ENCODE measurements around the gene NCK2.

The NCK2 gene

DNA sequence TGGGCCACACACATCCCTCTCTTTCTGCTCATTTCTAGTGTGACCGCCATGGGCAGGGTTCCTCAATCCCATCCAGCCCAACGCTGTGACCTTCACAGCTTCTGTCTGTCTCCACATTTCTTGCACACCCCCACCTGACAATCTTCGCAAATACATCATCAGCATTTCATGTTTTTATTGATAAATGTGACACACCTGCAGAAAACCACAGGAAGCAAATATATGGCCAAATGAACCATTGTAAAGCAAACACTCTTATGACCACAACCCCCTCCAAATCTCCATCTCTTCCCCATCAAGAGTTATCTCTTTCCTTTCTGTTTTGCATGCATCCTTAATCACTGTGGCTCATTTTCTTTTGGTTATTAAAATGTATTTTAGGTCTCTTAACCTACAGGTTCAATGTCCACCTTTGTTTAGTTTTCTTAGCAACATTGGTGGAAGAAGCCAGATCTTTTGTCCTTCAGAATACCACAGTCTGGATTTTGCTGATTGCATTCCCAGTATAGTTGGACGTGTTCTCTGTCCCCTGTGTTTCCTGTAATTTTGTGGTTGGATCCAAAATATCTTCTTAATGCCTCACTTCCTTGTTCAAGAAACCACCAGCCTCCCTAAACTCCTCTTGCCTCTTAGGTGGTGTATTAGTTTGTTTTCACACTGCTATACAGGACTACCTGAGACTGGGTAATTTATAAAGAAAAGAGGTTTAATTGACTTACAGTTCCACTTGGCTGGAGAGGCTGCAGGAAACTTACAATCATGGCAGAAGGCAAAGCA is 9.8 kb upstream of the NCK2 start:
- in situ Hi-C loops (cut with MboI; ENCODE audit: low sequenced_read_pairs): no loop called here

- in situ Hi-C loops (cut with MboI; ENCODE audit: low sequenced_read_pairs): no loop called here
These were observed 8.6 kb upstream of the NCK2 start for GRCh38 chr2:105736145-105736544.

DNA sequence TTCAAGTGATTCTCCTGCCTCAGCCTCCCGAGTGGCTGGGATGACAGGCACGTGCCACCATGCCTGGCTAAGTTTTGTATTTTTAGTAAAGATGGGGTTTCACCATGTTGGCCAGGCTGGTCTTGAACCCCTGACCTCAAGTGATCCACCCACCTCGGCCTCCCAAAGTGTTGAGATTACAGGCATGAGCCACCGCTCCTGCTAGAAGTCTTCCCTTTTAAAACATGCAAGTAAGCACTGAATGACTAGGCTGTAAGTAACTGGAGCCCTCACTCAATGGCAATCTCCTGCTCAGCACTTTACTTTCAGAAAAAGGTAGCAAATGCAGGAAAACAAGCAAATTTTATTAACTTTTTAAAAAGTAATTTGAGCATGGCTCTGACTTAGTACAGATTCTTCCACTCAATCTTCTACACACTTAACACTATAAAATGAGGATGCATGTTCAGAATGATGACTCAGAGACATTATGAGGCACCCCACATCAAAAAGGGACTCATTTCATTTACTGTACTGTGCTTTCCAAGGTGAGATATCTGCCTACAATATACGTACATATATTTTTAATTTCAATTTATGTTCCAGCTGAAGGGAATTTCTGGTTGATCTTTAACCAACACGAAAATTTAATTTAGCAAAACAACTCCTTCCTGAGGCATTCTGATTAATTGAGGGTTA is 6.6 kb upstream of the NCK2 start:
- in situ Hi-C loops (cut with MboI; ENCODE audit: low sequenced_read_pairs): no loop called here

- in situ Hi-C loops (cut with MboI; ENCODE audit: low sequenced_read_pairs): no loop called here
These were observed 6.0 kb upstream of the NCK2 start for GRCh38 chr2:105738658-105739241.

DNA sequence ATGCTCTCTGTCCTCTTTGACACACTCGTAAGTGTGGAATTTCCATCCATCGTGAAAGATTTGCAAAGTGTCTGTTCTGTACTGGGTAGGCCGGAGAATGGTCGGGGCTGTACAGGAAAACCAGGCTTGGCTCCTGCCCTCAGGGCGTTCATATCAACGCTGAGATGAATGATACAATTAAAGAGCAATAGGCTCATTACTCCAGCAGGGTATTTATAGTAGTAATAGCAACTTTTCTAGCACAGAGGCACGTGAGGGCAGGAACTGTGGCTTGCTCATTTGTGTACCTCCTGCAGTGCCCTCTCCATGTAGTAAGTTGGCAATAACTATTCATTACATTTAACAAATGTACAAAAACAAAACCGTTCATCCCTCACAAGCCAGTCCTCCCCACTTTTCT is 5.3 kb upstream of the NCK2 start:
- in situ Hi-C loops (cut with MboI; ENCODE audit: low sequenced_read_pairs): no loop called here

- in situ Hi-C loops (cut with MboI; ENCODE audit: low sequenced_read_pairs): no loop called here
These were observed 4.7 kb upstream of the NCK2 start for GRCh38 chr2:105739944-105740530.

GRCh38 chr2:105741174-105741573 is 3.5 kb upstream of the NCK2 start:
- in situ Hi-C loops (cut with MboI; ENCODE audit: low sequenced_read_pairs): no loop called here

- in situ Hi-C loops (cut with MboI; ENCODE audit: low sequenced_read_pairs): no loop called here
These were observed 3.1 kb upstream of the NCK2 start for GRCh38 chr2:105741617-105742016.

GRCh38 chr2:105744091-105744908 is 412 bp upstream of the NCK2 start:
- in situ Hi-C loops (cut with MboI; ENCODE audit: low sequenced_read_pairs): no loop called here

GRCh38 chr2:105746177-105747080 is 1.7 kb downstream of the NCK2 start:
- in situ Hi-C loops (cut with MboI; ENCODE audit: low sequenced_read_pairs): no loop called here

DNA sequence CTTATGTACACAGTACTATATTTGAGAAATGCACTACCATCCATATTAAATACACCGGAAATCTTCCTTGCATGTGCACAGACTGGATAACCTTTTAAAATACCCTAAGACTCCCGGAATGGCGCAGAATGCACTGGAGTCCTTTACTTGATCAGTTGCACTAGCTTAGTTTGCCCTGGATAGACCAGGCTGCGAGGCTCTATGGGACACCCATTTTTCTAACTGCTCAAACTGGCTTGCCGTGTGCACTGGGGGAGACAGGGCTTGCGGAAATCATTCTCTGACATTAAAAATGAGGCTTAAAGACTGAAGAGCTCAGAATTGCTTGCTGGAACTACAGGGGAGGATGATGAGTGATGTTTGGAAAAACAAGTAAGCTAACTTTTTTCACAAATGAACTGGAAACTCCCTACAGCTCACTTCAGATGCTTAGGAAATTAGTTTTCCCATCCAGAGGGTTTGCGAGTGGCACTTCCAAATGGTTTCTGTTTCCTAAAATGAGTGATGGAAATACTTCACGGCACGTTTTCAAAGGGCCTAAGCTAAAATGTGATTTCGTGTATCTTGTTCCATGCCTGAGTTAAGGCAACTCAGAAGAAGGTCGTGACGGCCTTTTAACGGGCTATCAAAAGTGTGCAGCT is 2.7 kb downstream of the NCK2 start:
- in situ Hi-C loops (cut with MboI; ENCODE audit: low sequenced_read_pairs): no loop called here

DNA sequence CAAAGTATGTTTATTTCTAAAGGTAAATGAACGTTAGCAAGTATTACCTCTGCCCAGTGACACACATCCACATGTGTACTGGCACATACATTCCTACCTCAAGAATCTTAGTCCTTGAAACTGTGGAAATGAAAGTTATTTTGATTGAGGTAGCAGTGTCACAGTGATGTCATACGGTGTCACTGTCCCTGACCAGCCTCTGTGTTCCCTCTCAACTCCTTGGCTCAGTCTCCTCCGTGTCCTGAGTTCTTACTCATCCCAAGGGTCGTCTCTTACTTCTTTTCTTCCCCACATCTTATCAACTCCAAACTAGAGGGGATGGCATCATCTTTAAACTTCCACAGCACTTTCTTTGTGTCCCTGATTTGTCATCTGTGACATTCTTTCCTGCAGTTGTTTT is 3.3 kb downstream of the NCK2 start:
- in situ Hi-C loops (cut with MboI; ENCODE audit: low sequenced_read_pairs): no loop called here

DNA sequence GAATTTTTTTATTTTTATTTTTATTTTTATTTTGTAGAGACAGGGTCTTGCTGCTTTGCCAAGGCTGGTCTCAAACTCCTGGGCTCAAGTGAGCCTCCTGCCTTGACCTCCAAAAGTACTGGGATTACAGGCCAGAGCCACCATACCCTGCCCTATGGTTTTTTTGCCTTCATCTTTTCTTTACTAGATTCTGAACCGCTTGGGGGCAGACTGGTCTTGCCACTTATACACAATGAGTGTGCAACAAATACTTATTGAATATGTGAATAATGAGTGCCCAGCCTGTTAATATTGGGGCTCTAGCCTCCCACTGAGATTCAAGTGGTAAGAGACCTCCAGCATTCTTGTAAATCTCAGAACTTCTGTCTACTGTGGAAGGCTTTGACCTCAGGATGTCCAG is 3.9 kb downstream of the NCK2 start:
- in situ Hi-C loops (cut with MboI; ENCODE audit: low sequenced_read_pairs): no loop called here

GRCh38 chr2:105749583-105750400 is 5.1 kb downstream of the NCK2 start:
- in situ Hi-C loops (cut with MboI; ENCODE audit: low sequenced_read_pairs): no loop called here

GRCh38 chr2:105750735-105751134 is 6.0 kb downstream of the NCK2 start:
- in situ Hi-C loops (cut with MboI; ENCODE audit: low sequenced_read_pairs): no loop called here

- in situ Hi-C loops (cut with MboI; ENCODE audit: low sequenced_read_pairs): no loop called here
These were observed 6.6 kb downstream of the NCK2 start for GRCh38 chr2:105751272-105751671.

- in situ Hi-C loops (cut with MboI; ENCODE audit: low sequenced_read_pairs): no loop called here
These were observed 8.1 kb downstream of the NCK2 start for GRCh38 chr2:105752691-105753358.

DNA sequence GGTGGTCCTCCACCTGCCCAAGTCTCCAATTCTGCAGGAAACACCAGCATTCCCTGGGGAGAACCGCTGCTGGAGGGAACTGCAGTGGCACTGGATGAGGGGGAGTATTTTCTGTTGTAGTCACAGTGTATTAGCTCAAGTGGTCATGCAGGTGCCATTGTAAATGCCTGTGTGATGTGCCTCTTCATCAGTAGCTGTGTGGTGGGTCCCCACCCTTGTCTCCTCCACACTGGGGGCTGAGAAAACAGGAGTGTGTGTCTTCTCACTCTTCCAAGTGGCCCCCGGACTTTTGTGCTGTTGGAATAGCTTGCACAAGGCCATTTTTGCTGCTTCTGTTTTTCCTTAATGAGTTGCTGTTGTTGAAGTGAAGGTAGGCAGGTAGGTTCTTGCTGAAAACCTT is 8.7 kb downstream of the NCK2 start:
- in situ Hi-C loops (cut with MboI; ENCODE audit: low sequenced_read_pairs): no loop called here
